Measurements from ENCODE around the gene OLFM1.

DNA sequence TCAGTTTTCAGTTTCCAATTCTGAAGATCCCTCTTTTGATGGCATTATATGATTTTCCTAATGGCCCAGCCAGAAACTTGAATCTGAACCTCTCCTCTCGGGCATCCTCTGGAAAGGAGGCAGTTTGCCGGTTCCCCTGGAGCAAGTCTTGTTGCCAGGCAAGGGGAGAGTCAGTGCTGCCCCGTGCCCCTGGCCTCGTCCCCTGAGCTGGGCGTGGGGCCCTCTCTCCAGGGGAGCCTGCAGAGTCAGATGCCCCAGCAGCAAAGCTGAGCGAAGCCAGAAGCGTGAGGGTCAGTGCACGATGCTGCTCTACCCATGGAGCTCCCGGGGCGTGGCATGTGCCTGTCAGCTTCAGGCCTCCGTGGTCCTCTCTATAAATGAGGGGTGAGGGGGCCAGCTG is 14.0 kb downstream of the OLFM1 start:
- no peak for TF ChIP-seq SIN3A (IDR thresholded peaks at IDR 0.05; ENCODE audit: borderline replicate concordance, insufficient read depth, low read depth, low read length)
- TF ChIP-seq, protein P1, sequence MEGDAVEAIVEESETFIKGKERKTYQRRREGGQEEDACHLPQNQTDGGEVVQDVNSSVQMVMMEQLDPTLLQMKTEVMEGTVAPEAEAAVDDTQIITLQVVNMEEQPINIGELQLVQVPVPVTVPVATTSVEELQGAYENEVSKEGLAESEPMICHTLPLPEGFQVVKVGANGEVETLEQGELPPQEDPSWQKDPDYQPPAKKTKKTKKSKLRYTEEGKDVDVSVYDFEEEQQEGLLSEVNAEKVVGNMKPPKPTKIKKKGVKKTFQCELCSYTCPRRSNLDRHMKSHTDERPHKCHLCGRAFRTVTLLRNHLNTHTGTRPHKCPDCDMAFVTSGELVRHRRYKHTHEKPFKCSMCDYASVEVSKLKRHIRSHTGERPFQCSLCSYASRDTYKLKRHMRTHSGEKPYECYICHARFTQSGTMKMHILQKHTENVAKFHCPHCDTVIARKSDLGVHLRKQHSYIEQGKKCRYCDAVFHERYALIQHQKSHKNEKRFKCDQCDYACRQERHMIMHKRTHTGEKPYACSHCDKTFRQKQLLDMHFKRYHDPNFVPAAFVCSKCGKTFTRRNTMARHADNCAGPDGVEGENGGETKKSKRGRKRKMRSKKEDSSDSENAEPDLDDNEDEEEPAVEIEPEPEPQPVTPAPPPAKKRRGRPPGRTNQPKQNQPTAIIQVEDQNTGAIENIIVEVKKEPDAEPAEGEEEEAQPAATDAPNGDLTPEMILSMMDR (IDR thresholded peaks at IDR 0.05) = no peak

All from Panc1 (cell line).